ENCODE data around the gene EIF2B4. TPM values are rescaled to one million over a fixed set of nuclear protein-coding genes. Genes with fewer than 3 reads are reported as not detected.

The EIF2B4 gene
- total and polyA plus RNA-seq, 2 of the 13 experiments (the other 11 are each of a cell fraction or from before 2014, with no cell fraction given), result 91.5 to 96.4 TPM

DNA sequence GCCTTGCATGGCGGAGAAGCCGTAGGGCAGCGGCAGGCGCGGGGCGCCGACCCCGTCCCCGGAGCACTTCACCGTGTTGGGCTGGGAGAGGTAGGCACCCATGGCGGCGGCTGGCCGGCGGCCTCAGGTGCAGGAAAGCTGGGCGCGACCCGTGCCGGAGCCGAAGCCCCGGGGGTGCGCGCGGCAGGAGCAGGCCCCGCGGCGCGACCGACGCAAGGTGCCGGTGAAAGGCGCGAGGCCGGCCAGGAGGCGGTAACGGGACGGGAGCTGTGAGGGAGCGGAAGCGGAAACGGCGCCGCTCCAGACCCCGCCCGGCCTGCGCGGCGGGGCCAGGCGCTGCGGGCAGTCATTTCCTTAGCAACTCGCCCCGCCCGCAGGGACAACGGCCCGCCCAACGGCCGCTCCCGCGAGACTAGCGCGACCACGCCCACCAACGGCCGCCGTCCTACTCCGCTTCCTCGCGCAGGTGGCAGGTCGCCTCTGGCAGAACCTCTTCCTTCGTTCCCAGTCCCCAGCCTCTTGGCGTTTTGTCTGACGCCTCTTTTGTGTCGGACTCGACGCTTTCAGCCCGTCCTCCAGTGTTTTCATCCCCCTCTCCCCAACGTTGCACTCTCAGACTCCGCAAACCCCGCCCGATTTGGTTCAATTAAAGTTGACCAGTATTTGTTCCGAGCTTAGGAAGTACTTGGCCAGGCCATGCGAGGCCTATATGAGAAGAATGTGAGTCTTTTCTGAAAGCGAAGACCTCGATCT, 39.4 kb upstream of the EIF2B4 start, which contains the start of gene PPM1G (continued):
- TF ChIP-seq, protein P1, sequence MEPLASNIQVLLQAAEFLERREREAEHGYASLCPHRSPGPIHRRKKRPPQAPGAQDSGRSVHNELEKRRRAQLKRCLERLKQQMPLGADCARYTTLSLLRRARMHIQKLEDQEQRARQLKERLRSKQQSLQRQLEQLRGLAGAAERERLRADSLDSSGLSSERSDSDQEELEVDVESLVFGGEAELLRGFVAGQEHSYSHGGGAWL (CRISPR knock-in tag; IDR thresholded peaks at IDR 0.05), result peak; percentile 93; the same call in 1 of the 2 replicates
- TF ChIP-seq ZNF337 (CRISPR knock-in tag; IDR thresholded peaks at IDR 0.05; ENCODE audit: borderline replicate concordance, low read depth) (peak; percentile 79; the same call in 1 of the 2 replicates), ZNF333 (CRISPR knock-in tag; IDR thresholded peaks at IDR 0.05; ENCODE audit: borderline replicate concordance) (peak; percentile 98; the same call in 1 of the 2 replicates), ZNF12 (CRISPR knock-in tag; IDR thresholded peaks at IDR 0.05) (peak; percentile 11), ZNF589 (CRISPR knock-in tag; conservative IDR thresholded peaks at IDR 0.05) (no peak; the same call in none of the 2 replicates), GLI4 (CRISPR knock-in tag; IDR thresholded peaks at IDR 0.05; ENCODE audit: borderline replicate concordance) (peak; percentile 95), FOXA1 (IDR thresholded peaks at IDR 0.05) (no peak), FOXA1 (CRISPR knock-in tag; IDR thresholded peaks at IDR 0.05) (no peak), KMT2A (CRISPR knock-in tag; IDR thresholded peaks at IDR 0.05) (peak; percentile 82), GFI1 (CRISPR knock-in tag; IDR thresholded peaks at IDR 0.05; ENCODE audit: borderline replicate concordance) (peak; percentile 74; the same call in 1 of the 2 replicates), ZNF850 (CRISPR knock-in tag; conservative IDR thresholded peaks at IDR 0.05) (no peak; the same call in 1 of the 2 replicates), TAF1 (CRISPR knock-in tag; IDR thresholded peaks at IDR 0.05) (peak; percentile 99), ZFP82 (CRISPR knock-in tag; IDR thresholded peaks at IDR 0.05; ENCODE audit: borderline replicate concordance) (no peak)
- TF ChIP-seq, protein P2, sequence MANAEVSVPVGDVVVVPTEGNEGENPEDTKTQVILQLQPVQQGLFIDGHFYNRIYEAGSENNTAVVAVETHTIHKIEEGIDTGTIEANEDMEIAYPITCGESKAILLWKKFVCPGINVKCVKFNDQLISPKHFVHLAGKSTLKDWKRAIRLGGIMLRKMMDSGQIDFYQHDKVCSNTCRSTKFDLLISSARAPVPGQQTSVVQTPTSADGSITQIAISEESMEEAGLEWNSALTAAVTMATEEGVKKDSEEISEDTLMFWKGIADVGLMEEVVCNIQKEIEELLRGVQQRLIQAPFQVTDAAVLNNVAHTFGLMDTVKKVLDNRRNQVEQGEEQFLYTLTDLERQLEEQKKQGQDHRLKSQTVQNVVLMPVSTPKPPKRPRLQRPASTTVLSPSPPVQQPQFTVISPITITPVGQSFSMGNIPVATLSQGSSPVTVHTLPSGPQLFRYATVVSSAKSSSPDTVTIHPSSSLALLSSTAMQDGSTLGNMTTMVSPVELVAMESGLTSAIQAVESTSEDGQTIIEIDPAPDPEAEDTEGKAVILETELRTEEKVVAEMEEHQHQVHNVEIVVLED (CRISPR knock-in tag; IDR thresholded peaks at IDR 0.05; ENCODE audit: borderline replicate concordance), result peak; percentile 92
- TF ChIP-seq, protein P3, sequence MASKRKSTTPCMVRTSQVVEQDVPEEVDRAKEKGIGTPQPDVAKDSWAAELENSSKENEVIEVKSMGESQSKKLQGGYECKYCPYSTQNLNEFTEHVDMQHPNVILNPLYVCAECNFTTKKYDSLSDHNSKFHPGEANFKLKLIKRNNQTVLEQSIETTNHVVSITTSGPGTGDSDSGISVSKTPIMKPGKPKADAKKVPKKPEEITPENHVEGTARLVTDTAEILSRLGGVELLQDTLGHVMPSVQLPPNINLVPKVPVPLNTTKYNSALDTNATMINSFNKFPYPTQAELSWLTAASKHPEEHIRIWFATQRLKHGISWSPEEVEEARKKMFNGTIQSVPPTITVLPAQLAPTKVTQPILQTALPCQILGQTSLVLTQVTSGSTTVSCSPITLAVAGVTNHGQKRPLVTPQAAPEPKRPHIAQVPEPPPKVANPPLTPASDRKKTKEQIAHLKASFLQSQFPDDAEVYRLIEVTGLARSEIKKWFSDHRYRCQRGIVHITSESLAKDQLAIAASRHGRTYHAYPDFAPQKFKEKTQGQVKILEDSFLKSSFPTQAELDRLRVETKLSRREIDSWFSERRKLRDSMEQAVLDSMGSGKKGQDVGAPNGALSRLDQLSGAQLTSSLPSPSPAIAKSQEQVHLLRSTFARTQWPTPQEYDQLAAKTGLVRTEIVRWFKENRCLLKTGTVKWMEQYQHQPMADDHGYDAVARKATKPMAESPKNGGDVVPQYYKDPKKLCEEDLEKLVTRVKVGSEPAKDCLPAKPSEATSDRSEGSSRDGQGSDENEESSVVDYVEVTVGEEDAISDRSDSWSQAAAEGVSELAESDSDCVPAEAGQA (IDR thresholded peaks at IDR 0.05; ENCODE audit: low read depth), result peak; percentile 52; the same call in 1 of the 2 replicates
- TF ChIP-seq, protein P3 (CRISPR knock-in tag; IDR thresholded peaks at IDR 0.05; ENCODE audit: borderline replicate concordance), result peak; percentile 92
- TF ChIP-seq, protein P4, sequence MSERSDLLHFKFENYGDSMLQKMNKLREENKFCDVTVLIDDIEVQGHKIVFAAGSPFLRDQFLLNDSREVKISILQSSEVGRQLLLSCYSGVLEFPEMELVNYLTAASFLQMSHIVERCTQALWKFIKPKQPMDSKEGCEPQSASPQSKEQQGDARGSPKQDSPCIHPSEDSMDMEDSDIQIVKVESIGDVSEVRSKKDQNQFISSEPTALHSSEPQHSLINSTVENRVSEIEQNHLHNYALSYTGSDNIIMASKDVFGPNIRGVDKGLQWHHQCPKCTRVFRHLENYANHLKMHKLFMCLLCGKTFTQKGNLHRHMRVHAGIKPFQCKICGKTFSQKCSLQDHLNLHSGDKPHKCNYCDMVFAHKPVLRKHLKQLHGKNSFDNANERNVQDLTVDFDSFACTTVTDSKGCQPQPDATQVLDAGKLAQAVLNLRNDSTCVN (CRISPR knock-in tag; IDR thresholded peaks at IDR 0.05; ENCODE audit: borderline replicate concordance), result peak; percentile 74; the same call in 1 of the 2 replicates
- TF ChIP-seq, protein P5, sequence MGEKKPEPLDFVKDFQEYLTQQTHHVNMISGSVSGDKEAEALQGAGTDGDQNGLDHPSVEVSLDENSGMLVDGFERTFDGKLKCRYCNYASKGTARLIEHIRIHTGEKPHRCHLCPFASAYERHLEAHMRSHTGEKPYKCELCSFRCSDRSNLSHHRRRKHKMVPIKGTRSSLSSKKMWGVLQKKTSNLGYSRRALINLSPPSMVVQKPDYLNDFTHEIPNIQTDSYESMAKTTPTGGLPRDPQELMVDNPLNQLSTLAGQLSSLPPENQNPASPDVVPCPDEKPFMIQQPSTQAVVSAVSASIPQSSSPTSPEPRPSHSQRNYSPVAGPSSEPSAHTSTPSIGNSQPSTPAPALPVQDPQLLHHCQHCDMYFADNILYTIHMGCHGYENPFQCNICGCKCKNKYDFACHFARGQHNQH (CRISPR knock-in tag; IDR thresholded peaks at IDR 0.05), result peak; percentile 94
